ENCODE results near the gene LGALS9B.
"Not testable (repeated sequence)": the region's sequence is repeated elsewhere in the genome, so short reads cannot be mapped to it uniquely, and the experiment has no call there.

The LGALS9B gene

GRCh38 chr17:20401306-20402022 lies 65.9 kb downstream of the LGALS9B start:
- not testable (repeated sequence) for H3K4me1 Mint-ChIP-seq (ENCODE audit: low read depth); H3K27ac Mint-ChIP-seq; H3K4me3 Mint-ChIP-seq; DNase-seq; H3K36me3 Mint-ChIP-seq (ENCODE audit: low read depth); H3K27me3 Mint-ChIP-seq; H3K9me3 Mint-ChIP-seq

- not testable (repeated sequence) for H3K27ac Mint-ChIP-seq, H3K4me3 Mint-ChIP-seq
These were observed 66.6 kb downstream of the LGALS9B start for GRCh38 chr17:20400559-20401305.

More at GRCh38 chr17:20400559-20401305, 66.6 kb downstream of the LGALS9B start:
- not testable (repeated sequence) for H3K27me3 Mint-ChIP-seq; H3K4me1 Mint-ChIP-seq (ENCODE audit: low read depth); H3K36me3 Mint-ChIP-seq (ENCODE audit: low read depth); H3K9me3 Mint-ChIP-seq; DNase-seq

Measured in activated T-cell treated with anti-CD3 and anti-CD28 coated beads, Interleukin-2, amount 50 U/mL, for 24 hours (primary cell).